Ascending aorta (tissue), 2 donors: Measurements from ENCODE around the gene CCNYL1. TPM values are rescaled to one million over a fixed set of nuclear protein-coding genes. Genes with fewer than 3 reads are reported as not detected.
"Not testable (repeated sequence)": the region's sequence is repeated elsewhere in the genome, so short reads cannot be mapped to it uniquely, and the experiment has no call there.

ENCODE experiments used
- DNase-seq, 2 donors: peaks; one replicate each; pipeline ENCODE4 v3.0.0-alpha.2; 2019; ENCODE audit warnings: low spot score in 2 of 2
- H3K27ac ChIP-seq, 2 donors: fragments of 200-600 bp; sonication (generic); one replicate each; pipeline ENCODE4 v1.5.1; 2016 to 2017; ENCODE audit warnings: mild to moderate bottlenecking in 1 of 2
- H3K27me3 ChIP-seq: fragments of 200-600 bp; sonication (generic); one replicate; pipeline ENCODE4 v1.5.1; 2017
- H3K36me3 ChIP-seq, 2 donors: fragments of 200-600 bp; sonication (generic); one replicate each; pipeline ENCODE4 v1.5.1; 2016
- H3K4me1 ChIP-seq, 2 donors: fragments of 200-600 bp; sonication (generic); one replicate each; pipeline ENCODE4 v1.5.1; 2016 to 2017; ENCODE audit warnings: mild to moderate bottlenecking in 1 of 2
- H3K4me3 ChIP-seq, 2 donors: fragments of 200-600 bp; sonication (generic); one replicate each; pipeline ENCODE4 v1.5.1; 2016 to 2017; ENCODE audit warnings: mild to moderate bottlenecking in 1 of 2
- H3K9me3 ChIP-seq, 2 donors: fragments of 200-600 bp; sonication (generic); one replicate each; pipeline ENCODE4 v1.5.1; 2016
- intact Hi-C: fragments of 100-400 bp; cut with DNase I; formaldehyde crosslinking; loops from one replicate; pipeline ENCODE4 v1.15.1; 2023
- total RNA-seq: library from RNA; depleted of rRNA; stranded (reverse); fragments of >200 nt; gene quantifications from one replicate; pipeline ENCODE4 v1.1.0, GENCODE V29; 2016
- TF ChIP-seq, protein P1 (sequence below), 3 experiments: fragments of 200-600 bp in 2 of 3; fragments of 450-650 bp in 1 of 3; sonication (generic) in 2 of 3; IDR thresholded peaks; one replicate each; pipeline ENCODE4 v1.5.1; 2016 to 2019; ENCODE audit warnings: antibody characterized with exemption in 3 of 3, mild to moderate bottlenecking in 1 of 3, moderate library complexity in 1 of 3

The CCNYL1 gene
- total RNA-seq, 1 donor from 2014 or later, result 12.3 TPM

- Histone ChIP-seq H3K36me3 (peaks cover 5 to 7% of the 10 kb centered on the region in 2 donors), H3K27ac (no peak overlapping the region), H3K4me1 (no peaks in the 10 kb centered on the region), H3K27me3 (no peaks in the 10 kb centered on the region), H3K4me3 (no peak overlapping the region), H3K9me3 (no peaks in the 10 kb centered on the region)
- TF ChIP-seq, protein P1, sequence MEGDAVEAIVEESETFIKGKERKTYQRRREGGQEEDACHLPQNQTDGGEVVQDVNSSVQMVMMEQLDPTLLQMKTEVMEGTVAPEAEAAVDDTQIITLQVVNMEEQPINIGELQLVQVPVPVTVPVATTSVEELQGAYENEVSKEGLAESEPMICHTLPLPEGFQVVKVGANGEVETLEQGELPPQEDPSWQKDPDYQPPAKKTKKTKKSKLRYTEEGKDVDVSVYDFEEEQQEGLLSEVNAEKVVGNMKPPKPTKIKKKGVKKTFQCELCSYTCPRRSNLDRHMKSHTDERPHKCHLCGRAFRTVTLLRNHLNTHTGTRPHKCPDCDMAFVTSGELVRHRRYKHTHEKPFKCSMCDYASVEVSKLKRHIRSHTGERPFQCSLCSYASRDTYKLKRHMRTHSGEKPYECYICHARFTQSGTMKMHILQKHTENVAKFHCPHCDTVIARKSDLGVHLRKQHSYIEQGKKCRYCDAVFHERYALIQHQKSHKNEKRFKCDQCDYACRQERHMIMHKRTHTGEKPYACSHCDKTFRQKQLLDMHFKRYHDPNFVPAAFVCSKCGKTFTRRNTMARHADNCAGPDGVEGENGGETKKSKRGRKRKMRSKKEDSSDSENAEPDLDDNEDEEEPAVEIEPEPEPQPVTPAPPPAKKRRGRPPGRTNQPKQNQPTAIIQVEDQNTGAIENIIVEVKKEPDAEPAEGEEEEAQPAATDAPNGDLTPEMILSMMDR (IDR thresholded peaks at IDR 0.05), result no peak
- DNase-seq, result no peak
- intact Hi-C loops, result no loop called here
These were observed 22.3 kb downstream of the CCNYL1 start for GRCh38 chr2:207733597-207734240.

- no peak for DNase-seq
- Histone ChIP-seq H3K9me3 (no peaks in the 10 kb centered on the region), H3K36me3 (peaks cover 5 to 7% of the 10 kb centered on the region in 2 donors), H3K27me3 (no peaks in the 10 kb centered on the region), H3K27ac (no peak overlapping the region), H3K4me1 (no peaks in the 10 kb centered on the region), H3K4me3 (no peak overlapping the region)
- intact Hi-C loops, result no loop called here
- TF ChIP-seq, protein P1 (IDR thresholded peaks at IDR 0.05), result peak; percentile 4 to 23 (median 12)
These were observed 22.8 kb downstream of the CCNYL1 start for GRCh38 chr2:207734264-207734635.

DNA sequence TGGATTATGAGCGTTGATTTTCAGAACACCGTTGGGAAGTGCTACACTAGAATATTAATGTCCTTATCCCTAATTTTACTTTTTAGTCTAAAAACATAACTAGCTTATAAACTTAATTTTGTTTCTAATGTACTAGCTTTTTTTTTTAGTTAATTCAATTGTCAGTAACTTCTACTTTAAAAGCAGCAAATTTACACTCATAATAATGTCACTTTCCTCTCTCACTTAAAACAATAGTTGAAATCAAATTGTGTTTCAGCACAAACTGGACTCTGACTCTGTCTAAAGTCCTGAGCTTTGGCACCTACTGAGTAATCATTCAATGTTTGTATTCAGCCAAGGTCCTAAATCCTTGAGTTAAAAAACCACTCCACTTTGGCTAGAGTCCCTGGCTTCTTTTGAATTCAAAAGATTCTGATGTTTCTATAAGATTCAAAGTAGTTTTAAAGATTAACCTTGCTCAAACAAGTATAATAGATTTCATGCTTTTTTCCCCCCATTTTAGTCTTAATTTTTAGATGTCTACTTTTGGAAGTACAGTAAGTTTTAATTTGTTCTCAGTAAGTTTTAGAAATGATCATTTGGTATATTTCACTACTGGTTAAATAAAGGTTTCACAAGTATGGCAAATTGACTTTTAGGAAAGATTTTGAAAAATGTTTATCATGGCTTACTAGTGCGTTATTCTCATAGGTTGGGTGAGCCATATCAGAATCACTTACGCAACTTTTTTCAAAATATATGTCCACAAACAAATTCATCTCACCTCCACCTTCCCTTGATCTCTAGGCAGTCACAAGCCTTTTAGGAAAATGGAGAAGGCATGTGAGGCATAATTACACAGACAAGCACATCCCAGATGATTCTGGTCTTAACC, 23.4 kb downstream of the CCNYL1 start:
- Histone ChIP-seq H3K27me3 (no peaks in the 10 kb centered on the region), H3K4me3 (no peak overlapping the region), H3K27ac (no peak overlapping the region), H3K36me3 (peaks cover 3 to 7% of the 10 kb centered on the region in 2 donors), H3K9me3 (no peaks in the 10 kb centered on the region), H3K4me1 (no peaks in the 10 kb centered on the region)
- TF ChIP-seq, protein P1 (IDR thresholded peaks at IDR 0.05), result no peak
- DNase-seq, result no peak
- intact Hi-C loops, result no loop called here

- DNase-seq, H3K27ac ChIP-seq, H3K4me1 ChIP-seq, H3K36me3 ChIP-seq, H3K4me3 ChIP-seq, H3K27me3 ChIP-seq, intact Hi-C loops, H3K9me3 ChIP-seq: not testable (repeated sequence)
These were observed 24.0 kb downstream of the CCNYL1 start for GRCh38 chr2:207735513-207735859.

DNA sequence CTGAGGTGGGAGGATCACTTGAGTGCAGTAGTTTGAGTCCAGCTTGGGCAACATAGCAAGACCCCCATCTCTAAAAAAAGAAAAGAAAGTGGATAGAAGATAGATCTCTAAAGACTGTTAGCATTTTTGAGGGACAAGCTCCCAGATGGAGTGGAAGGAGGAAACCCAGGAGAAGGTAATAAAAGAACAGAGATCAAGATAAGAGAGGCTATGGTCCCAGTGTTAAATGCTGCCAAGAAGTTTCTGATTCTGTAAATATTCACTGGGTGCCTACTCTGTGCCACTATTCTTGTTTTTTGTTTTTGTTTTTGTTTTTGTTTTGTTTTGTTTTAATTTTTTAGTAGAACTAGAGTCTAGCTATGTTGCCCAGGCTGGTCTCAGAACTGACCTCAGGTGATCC, 32.1 kb downstream of the CCNYL1 start:
- intact Hi-C loops, result no loop called here
- Histone ChIP-seq H3K9me3 (no peaks in the 10 kb centered on the region), H3K36me3 (peaks cover 7 to 21% of the 10 kb centered on the region in 2 donors), H3K4me3 (no peak overlapping the region), H3K27me3 (no peaks in the 10 kb centered on the region), H3K4me1 (no peaks in the 10 kb centered on the region), H3K27ac (no peak overlapping the region)
- TF ChIP-seq, protein P1 (IDR thresholded peaks at IDR 0.05), result no peak
- no peak for DNase-seq

GRCh38 chr2:207744050-207744449, 32.6 kb downstream of the CCNYL1 start:
- Histone ChIP-seq H3K4me3 (no peak overlapping the region), H3K9me3 (no peaks in the 10 kb centered on the region), H3K36me3 (peaks cover 9 to 25% of the 10 kb centered on the region in 2 donors), H3K27me3 (no peaks in the 10 kb centered on the region), H3K4me1 (no peaks in the 10 kb centered on the region), H3K27ac (no peak overlapping the region)
- DNase-seq, result no peak
- intact Hi-C loops, result loop anchor here (2.0 kb wide), 1 partner anchor 329 kb away; no protein-coding TSS in a partner anchor
- TF ChIP-seq, protein P1 (IDR thresholded peaks at IDR 0.05), result no peak
